Activated CD4-positive, alpha-beta T cell treated with anti-CD3 and anti-CD28 coated beads, Interleukin-2, amount 50 U/mL, for 24 hours (primary cell): Measurements from ENCODE around the gene RALGAPA2.

Experiments used
- DNase-seq, 2 donors: peaks; one replicate each; pipeline ENCODE4 v3.0.0-alpha.2; 2020; ENCODE audit warnings: low read depth in 1 of 2, low spot score in 1 of 2

RALGAPA2 gene

DNA sequence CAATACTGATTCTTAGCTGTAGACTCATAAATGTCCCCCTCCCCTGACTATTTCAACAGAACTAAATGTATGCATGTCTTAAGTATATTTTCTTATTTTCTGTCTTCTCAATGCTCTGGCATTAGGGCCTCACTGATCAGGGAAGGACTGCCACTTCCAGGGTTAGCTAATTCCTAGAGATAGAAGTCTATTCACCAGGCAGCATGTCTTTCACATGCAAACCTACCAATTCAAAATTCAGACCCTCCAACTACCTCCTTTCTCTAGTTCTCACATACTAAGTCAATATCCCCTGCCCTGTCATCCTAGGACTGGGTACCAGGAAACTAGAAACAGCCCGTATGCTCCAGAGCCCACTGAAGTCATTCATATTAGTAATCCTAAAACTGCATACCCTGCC, 132.3 kb downstream of the RALGAPA2 start:
- no peak for DNase-seq

DNA sequence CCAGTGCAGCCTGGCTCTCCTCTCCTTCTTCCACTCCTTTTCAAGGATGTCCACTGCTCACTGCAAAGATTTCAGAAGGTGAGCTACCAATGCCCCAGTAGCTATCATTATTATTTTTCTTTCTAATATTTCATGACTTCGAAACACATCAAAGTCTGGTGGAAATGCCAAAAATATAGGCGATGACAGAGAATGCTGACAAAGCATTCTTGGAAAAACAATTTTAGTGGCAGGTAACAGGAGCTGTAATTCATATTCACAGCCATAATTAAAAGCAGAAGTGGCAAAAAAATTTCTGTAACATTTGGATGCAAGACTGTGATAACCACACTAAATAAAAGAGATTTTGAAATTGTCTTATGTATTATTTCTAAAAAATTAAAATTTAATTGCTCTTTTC, 133.6 kb downstream of the RALGAPA2 start:
- no peak for DNase-seq

DNA sequence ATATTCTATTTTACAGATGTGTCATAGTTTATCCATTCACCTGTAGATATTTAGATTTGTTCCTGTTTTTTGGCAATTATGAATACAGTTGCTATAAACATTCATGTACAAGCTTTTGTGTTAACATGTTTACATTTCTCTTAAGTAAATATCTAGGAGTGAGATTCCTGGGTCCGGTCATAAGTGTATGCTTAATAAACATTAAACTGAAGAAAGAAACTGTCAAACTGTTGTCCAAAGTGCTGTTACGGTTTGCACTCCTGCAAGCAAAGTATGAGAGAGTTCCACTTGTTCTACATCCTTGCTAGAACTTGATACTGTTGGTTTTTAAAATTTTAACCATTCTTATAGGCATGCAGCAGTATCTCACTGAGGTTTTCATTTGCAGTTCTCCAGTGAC, 138.6 kb downstream of the RALGAPA2 start:
- no peak for DNase-seq

DNA sequence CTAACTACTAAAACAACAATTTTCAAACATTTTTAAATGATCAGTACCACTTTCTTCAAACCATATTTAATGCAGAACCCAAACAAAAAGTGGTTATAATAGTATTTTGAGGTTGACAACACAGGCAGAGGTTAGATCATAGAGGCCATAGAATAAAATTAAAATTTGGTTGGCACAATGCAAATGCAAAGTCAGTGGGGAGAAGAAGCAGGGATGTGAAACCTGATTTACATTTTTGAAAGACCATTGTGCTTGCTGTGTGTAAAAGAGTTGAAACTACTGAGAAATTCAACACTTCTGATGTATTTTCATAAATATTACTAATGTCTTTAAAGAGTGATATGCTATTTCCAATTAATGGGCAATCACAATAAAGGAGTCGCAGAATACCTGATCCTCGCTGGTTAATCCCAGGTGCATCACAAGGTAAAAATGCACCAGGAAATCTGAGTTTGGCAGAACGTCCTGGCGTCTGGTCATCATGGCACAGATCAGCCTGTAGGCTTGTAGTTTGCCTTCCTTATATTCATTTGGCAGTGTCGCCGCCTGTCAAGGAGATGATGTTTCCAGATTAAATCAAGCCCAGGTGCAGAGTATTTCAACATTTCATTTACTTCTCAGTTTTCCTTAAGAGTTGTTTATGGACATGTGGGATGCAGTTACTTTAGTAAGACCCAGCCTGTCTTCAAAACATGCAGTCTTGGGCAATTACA, 141.2 kb downstream of the RALGAPA2 start:
- DNase-seq = no peak

DNA sequence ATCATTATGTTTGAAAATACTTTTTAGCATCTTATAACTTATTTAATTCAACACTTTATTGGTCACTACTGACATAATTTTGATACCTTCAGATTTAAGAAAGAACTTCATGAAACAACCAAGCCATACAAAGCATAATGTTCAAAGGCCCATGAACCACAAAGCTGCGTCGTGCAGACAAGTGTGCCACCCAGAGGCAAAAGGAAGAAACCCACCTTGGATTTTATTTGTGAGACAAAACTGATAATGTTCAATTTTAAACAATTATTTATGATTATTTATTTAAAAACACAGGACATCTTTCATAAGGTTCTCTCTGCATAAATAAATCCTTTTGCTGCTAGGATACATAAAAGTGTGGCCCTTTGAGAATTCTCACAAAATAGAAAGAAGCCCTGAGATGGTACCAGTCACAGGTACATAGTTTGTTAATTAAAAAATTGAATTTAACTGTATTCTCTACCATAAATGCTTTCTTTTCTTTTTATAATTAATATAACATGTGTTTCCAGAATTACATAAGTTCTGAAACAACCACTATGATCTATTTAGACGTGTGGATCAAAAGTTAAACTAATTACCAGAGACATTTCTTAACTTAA, 143.7 kb downstream of the RALGAPA2 start:
- DNase-seq = peak in 1 of 2 donors; percentile 22

DNA sequence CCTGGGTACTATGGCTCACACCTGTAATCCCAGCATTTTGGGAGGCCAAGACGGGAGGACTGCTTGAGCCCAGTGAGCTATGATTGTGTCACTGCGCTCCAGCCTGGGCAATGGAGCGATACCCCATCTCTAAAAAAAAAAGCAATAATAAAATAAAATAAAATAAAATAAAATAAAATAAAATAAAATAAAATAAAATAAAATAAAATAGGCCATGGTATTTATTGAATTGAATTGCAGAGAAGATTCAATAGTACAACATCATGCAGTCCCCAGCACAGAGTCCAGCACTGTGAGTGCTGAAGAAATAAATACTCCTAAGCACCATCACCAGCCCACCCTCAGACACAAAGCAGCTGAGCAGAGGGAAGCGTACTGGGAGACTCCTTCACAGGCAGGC, 144.7 kb downstream of the RALGAPA2 start:
- DNase-seq = no peak

DNA sequence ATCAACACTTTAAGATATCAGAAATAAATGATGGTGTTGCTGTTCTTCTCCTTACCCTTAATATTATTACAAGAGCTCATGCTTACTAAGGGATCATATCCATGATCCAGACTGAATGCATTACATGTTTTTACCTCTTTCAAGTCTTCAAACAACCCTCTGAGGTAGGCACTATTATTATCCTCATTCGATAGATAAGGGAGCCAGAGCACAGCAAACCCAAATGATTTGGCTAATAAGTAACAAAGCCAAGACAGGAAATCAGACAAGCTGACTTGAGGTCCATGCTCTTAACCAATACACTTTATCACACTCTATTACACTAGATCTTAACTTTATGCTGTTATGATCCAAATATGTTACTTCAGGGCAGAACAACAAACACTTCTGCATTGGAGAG, 145.9 kb downstream of the RALGAPA2 start:
- no peak for DNase-seq

DNA sequence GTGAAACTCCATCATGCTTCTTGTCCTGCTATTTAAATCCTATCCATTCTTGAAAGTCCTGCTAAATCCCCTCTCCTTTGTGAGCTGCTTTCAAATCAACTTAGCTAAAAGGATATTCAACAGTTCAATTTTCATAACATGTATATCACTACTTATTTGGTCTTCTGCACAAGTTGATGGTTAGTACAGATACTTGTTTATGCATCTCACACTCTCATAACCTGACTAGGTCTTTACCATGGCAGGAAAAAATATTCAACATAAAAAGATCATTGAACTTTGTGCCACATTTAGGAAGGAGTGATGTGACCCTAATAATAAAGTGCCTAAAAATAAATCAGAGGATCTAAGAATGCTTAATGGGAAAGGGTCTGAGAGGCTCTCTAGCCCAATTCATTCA, 148.2 kb downstream of the RALGAPA2 start:
- DNase-seq = no peak

DNA sequence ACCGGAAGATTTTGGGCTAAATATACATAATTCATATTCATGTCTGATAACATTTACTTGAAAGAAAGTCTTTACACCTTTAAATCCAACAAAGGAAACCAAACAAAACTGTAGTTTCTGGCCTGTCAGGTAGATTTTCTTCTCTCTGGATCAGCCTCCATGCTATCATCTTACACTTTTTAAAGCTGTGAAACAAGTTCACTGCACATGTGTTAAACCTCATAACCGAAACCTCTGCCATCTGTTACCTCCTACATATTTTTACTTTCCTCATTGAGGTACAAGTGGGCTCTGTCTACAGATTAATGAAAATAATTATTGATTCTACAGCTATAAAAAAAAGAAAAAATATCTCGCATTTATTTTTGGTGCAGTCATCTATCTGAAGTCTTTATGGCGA, 149.9 kb downstream of the RALGAPA2 start:
- no peak for DNase-seq

DNA sequence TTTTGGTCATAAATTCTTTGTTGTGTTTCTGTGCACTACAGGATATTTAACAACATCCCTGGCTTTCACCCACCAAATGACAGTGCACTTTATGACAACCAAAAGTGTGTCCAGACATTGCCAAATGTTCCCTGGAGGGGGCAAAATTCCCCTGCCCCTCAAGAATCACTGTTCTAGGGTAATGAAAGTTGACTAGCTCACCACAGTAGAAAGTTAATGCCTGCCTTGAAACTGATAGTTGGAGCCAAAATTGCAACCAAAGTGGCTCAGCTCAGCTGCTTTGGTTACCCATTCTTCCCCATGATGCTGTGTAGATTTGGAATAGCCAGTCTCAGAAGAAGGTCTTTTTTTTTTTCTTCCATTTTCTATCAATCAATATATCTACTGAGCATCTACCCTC, 150.6 kb downstream of the RALGAPA2 start:
- DNase-seq = no peak

DNA sequence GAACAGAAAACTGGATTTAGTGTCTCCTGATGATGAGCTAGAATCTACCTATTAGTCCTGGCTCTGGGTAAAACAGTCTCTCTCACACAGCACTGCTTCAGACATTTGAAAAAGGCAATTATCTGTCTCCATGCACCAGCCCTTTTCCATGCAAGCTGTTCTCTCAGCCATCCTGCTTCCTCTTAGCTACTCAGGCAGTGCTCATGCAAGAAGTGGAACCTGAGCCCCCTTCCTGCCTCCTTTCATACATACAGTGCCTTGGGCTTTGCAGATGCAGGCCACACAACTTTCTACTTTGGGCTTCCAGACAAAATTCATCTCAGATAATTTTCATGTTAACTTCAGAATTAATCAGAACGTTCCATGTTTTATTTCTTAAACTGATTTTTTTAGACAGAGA, 151.3 kb downstream of the RALGAPA2 start:
- DNase-seq = no peak

DNA sequence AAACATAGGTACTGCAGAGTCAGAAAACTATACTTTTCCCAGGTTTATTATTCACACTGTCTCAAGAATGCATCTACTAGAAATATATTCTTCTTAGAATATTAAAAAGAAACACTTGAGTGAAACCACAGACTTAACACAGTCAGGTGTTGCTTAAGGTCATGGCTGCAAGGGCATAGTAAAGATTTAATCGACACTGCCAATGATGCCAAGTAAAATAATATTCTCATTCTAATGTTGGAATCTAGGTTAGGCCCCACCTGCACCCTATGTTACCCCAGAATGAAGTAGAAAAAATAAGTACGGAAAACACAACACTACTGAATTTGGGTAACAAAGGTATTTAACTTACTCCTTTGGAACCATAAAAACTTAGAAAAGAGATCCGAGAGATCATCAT, 155.0 kb downstream of the RALGAPA2 start:
- DNase-seq = no peak

DNA sequence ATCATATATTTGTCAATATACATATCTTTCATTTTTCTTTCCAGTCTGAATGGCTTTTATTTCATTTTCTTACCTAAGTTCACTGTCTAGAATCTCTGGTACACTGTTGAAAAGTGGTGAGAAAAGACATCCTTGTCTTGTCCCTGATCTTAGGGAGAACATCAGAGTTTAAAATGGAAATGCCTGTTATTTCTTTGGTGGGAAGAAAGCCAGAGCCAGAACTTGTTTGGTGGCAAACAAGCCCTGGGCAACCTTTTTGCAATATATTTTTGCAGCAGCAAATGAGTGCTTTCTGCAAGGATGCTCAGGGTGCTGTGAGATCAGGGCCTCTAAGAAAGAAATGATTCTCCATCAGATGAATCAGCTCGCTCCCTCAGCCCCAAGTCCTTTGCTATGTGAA, 156.6 kb downstream of the RALGAPA2 start:
- no peak for DNase-seq

DNA sequence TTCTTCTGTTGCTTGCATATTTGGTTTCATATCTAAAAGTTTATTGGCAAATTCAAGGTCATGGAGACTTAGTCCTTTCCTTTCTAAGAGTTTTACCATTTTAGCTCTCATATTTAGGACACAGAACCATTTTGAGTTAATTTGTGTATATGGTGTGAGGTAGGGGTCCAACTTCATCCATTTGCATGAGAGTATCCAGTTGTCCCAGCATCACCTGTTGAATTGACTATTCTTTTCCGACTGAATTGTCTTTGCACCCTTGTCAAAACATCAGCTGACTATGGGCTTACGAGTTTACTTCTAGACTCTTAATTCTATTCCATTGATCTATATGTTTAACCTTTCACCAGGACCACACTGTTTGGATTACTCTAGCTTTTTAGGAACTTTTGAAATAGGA, 157.5 kb downstream of the RALGAPA2 start:
- no peak for DNase-seq

DNA sequence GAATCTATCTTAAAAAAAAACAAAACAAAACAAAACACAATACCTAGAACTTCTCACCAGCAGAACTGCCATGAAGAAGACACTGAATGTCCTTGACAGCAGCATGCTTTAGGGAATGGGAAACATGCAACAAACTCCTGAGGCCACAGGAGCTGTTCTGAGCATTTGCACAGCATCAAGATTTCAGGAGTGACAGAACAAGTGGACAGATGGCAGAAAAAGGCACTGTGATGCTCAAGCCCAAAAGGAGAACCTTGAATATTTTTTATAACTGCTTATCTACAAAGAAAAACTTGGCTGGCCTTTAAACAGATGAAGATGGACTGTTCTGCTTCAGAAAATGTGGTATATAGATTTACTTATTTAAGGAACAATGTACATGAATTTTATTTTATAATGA, 158.9 kb downstream of the RALGAPA2 start:
- DNase-seq = no peak

DNA sequence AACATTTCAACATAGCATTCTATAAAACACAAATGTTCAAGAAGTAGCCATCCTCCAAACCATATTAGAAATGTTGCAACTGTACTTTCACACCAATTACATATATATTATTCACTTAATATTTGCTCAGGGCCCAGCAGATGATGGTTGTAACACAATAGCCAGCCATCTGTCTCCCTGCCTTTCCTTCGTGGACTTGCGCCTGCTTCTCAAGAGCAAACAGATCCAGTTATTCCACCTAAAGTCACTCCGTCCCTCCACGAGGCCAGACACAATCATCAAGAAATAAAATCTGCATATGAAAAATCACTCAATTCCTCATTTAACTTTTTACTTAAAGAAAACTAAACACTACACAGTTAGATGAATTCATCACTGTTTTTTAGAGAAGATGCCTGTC, 160.4 kb downstream of the RALGAPA2 start:
- no peak for DNase-seq

DNA sequence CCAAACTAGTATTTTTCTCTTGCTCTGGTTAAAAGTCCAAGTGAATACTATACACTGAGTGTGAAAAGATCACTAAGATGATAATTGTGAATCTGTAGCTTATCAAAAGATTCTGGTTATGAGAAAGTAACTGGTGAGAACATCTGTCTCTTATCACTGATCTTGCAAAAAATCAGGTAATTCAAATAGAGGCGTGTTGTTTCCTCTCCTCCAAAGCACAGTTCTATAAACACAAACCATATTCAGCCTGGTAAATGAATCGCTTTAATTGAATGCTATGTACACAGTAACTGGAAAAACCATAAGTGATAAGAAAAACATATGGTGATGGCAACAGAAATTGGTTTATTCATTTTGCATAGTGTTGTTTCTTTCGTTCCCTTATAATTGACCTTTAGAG, 161.0 kb downstream of the RALGAPA2 start:
- no peak for DNase-seq

DNA sequence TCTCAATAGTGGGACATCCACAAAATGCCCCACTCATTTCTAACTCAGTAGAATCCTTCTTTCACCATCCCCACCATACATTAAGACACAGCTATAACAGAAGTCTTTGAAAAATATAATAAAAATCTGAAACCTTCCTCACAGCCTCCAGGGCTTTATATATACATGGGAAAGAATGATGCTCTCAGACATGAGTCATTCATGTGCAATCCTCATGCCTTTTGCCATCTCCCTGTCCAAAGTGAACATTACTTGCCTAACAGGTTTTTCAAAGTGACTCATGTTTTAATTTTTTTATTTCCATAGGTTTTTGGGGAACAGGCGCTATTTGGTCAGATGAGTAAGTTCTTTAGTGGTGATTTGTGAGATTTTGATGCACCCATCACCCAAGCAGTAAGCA, 162.7 kb downstream of the RALGAPA2 start:
- DNase-seq = no peak

DNA sequence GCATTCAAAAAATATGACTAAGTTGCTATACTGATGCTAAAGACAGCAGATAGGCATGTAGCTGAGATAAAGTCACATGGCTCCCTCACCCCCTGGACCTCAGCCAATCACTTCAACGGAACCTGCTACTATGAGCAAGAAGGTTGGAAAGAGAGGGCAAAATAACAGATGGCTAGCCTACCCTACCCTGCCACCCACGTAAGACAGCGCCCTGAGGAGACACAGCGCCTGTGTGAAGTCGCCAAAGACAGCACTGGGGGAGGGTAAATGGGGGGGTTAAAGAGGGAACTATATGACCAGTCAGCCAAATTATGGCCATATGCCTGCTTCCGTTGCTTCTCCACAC, 163.2 kb downstream of the RALGAPA2 start:
- no peak for DNase-seq

DNA sequence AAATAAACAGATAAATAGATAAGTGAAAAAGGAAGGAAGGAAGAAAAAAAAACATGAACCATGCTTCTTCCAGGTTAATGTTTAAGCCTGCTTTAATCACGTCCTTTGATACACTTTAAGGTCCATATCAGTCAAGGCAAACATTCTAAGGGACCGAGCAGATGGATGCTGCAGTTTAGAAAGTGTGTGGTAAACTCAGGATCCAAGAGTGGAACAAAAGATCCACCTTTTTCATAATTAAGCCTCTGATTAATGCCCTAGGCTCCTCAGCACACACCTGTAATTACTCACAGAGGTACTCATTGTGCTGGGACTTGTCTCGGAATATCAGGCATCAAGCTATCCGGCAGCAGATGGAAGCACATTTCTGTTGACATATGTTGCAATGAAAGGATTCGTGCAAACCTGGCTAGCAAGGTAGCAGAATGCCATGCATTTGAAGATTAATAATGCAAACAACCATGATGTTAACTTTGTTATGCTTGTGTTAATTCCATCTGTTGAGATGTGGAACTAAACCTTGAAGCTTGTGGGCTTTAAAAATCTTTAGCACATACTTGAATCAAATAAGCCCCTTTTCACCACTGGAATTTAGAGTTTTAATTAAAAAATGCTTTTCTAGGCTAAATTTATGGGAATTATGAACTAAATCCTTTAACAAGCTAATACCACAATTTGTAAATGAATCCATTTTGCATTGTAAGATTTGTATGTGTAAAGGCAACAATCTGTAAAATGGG, 163.7 kb downstream of the RALGAPA2 start:
- no peak for DNase-seq

DNA sequence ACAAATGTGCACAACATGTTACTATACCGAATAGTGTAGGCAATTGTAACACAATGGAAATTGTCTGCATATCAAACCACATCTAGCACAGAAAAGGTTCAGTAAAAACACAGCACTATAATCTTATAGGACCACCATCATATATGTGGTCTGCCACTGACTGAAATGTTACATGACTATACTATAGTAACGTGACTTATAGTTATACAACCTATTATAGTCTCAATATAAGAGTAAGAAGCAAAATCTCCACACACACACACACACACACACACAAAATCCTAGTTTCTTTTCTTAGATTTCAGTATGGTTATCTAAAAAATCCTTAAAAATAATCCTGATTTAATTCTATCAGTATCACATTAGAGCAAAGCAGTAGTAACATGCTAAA, 164.6 kb downstream of the RALGAPA2 start:
- no peak for DNase-seq

DNA sequence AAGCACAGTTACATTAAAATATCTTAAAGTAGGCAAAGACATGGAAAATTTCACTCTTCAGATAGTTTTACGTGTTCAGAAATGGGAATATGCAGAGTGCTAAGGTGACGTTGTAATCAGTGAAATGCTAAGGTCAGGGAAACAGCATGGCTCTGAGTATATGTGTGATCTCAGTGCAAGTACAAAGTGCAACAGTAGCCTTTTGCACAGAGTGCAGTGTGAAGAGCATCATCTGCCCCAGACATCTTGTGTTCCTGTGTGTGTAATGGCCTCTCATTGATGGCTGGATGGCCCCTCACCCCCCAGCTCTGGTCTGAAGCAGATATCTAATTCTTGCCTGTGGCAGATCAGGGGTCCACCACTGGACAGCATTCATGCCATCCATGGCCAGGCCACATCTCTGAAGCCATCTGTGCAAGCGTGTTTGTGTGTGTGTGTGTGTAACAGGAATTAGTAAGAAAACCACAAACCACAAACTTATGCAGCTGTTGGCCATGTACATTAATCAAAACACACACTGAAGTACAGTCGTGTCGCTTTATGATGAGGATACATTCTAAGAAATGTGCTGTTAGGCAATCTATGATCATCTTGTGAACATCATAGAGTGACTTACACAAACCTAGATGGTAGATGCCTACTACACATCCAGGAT, 165.1 kb downstream of the RALGAPA2 start:
- DNase-seq = no peak
